Activated T-helper 1 cell treated with Interleukin-2 at 50 U/mL for 16 hours (primary cell): Measurements from ENCODE around the gene RAET1G.
A peak's percentile ranks its signal among the peaks of the same experiment; 100 is the strongest.
"Not testable (repeated sequence)": the region's sequence is repeated elsewhere in the genome, so short reads cannot be mapped to it uniquely, and the experiment has no call there.

ENCODE experiments used
- DNase-seq: peaks from one replicate; pipeline ENCODE4 v3.0.0-alpha.2; 2020; ENCODE audit warnings: low read depth

RAET1G gene

GRCh38 chr6:149934249-149935156, 11.6 kb upstream of the RAET1G start:
- DNase-seq, result no peak

- no peak for DNase-seq
Measured at GRCh38 chr6:149933461-149933860, 10.5 kb upstream of the RAET1G start.

- DNase-seq, result no peak
Measured at GRCh38 chr6:149933036-149933435, 10.1 kb upstream of the RAET1G start.

GRCh38 chr6:149931501-149931900, 8.6 kb upstream of the RAET1G start:
- DNase-seq, result no peak

DNA sequence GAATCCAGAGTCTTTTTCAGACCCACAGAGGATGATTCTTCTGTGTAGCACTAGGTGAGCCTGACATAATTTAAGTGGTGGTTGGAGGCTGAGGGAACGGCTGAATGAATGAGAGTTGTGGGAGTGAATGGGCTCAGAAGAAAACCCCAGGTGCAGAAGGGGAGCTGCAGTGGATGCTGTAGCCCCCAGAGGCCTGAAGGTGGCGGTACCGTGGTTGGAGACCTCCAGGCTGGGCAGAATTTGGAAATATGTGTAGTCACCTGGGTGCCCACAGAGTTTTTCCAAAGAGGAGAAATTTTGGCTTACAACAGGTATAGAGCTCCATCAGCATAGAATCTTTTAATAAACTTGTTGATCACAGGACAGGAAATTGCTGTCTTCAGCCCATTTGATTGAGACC, 6.5 kb upstream of the RAET1G start:
- no peak for DNase-seq

DNA sequence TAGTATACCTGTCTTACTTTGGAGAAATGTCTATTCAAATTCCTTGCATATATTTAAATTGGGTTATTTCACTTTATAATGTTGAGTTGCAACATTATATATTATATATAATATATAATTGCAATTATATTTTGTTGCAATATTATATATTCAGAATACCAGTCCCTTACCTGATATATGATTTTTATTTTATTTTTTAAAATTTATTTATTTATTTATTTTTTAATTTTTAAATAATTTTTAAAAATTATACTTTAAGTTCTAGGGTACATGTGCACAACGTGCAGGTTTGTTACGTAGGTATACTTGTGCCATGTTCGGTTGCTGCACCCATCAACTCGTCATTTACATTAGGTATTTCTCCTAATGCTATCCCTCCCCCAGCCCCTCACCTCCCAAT, 4.1 kb upstream of the RAET1G start:
- not testable (repeated sequence) for DNase-seq

DNA sequence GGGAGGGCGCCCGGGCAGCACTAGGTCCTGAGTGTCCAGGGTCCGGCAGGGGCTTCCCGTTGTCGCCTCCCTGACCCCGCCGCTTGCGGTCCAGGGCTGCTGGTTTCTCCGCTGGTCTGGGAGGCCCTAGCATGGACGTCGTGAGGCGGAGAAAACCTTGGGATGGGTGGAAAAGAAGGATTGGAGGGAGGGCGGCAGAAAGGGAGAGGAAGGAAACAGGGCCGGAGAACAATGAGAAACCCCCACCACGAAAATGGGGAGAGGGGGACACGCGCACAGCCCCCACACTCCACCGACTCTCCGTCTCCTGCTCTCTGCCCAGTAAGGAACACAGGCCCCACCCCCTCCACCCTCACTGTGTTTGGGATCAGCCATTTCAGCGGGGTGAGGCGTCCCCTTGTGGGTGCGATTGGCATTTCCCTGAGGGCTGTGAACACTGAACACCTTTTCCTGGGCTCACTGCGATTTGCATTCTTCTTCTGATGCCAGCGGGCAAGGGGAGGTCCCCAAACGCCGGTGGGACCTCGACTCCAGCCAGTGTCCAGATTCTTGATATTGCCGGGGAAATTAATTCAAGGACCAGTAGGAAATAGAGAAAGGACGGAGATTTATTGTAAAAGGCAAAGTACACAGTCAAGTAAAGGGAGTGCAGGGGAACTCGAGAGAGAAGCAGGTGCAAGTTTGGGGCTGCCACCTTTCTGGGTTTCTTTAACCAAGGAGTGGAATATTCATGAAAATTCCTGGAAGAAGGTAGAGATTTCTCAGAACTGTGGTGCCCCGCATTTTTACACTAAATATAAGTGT, 3.3 kb upstream of the RAET1G start:
- DNase-seq, result peak; percentile 46

GRCh38 chr6:149925253-149925973, 2.5 kb upstream of the RAET1G start:
- DNase-seq, result no peak

GRCh38 chr6:149924933-149925252, 2.0 kb upstream of the RAET1G start:
- no peak for DNase-seq

DNA sequence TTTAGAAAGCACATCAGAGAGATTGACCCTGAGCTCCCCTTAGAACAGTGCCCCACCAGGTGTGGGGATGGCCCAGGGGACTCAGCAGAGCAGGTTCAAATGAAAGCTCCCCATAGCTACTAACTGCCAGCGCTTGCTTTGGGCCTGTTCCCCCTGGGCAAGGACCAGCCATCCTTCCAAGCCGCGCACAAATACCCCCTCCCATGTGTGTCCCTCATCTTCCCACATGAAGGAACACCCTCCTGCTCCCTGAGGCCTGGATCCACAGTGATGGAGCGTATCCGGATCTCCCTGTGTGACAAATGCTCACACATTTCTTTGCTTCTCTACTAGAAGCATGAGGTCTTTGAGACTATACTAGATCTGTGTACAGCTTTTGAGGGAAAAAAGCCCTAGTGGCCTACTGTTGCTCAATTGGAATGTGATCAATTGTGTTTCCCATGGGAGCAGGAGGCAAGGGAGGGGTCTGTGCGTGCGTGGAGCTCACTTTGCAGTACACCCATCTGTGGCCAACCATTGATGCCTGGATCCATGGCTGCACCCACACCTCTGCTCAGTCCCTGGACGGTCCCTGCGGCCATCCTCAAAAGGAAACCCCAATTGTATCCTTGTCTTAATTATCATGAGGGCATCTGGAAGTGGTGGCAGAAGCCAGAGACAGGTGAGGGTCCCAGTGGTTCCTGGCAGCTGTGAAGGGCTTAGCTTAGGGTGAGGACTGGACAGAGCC, 1.4 kb upstream of the RAET1G start:
- no peak for DNase-seq

- no peak for DNase-seq
Measured at GRCh38 chr6:149923327-149923986, 536 bp upstream of the RAET1G start.

DNA sequence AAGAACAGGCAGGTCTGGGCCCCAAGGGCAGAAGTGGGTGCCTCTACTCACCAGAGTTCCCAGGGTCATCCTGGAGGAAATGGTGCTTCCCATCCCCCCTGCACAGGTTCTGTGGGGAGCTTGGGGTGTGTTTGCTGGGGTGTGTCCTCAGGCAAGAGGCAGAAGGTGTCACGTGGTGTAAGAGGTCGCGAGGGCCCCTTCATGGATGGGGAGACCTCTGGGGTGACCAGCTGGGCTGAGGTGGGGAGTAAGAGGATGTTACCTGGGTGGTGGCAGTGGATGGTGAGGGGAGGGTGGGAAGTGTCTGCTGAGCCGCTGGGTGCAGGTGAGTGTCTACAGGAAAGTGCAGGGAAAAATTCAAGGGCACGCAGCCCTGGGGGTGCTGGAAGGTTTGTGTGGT, 830 bp downstream of the RAET1G start:
- not testable (repeated sequence) for DNase-seq

GRCh38 chr6:149921361-149921760, 1.6 kb downstream of the RAET1G start:
- DNase-seq, result no peak

GRCh38 chr6:149919834-149920225, 3.1 kb downstream of the RAET1G start:
- no peak for DNase-seq

- DNase-seq, result not testable (repeated sequence)
Measured at GRCh38 chr6:149919126-149919833, 3.6 kb downstream of the RAET1G start.

DNA sequence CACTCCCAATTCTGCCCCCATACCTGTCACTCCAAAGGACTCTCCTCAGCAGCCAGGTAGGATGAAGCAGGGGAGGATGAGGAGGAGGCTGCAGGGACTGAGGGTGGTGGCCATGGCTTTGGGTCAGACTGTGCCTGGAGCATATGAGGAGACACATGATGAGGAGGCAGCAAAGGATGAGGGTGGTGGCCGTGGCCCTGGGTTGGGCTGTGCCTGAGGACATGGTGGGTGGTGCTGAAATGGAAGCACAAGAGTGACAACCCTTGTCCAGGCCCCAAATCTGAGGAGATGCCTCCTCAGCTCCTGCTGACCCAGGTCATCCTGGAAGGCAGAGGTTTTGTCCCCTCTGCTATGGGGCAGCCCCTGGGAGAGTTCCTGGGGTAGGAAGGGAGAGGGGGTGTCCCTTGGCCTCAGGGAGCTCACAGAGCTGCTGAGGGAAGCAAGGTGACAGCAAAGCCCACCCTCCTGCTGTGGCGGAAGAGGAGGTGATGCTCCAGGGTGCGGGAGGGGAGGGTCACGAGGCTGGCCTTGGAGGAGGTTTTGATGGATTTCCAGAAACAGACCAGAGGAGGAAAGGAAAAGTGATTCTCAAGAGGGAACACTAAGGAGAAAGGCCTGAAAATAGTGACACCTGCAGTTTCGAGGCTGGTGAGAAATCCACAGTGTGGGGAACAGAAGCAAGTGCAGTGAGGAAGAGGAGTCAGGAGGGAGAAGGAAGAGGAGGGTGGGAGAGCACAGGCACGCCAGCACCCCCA, 4.6 kb downstream of the RAET1G start:
- DNase-seq, result no peak

GRCh38 chr6:149917679-149918078, 5.2 kb downstream of the RAET1G start:
- no peak for DNase-seq

- DNase-seq, result no peak
Measured at GRCh38 chr6:149915970-149916865, 6.7 kb downstream of the RAET1G start.
